WTC11 (cell line): ENCODE results near the gene LRRN3. TPM values are rescaled to one million over a fixed set of nuclear protein-coding genes. Genes with fewer than 3 reads are reported as not detected.

Experiments
- ATAC-seq: fragments of 200-7000 bp; cut with Tn5 transposase; 2 replicates; pipeline ENCODE4 v1.10.0; 2021; ENCODE audit warnings: mild to moderate bottlenecking, moderate library complexity
- CTCF ChIA-PET: fragments of 300-600 bp; sonication (Branson Sonifier 250); formaldehyde crosslinking; loops from one replicate; lab custom pipeline; 2021; ENCODE audit warnings: antibody characterized with exemption; lab: Charles Lee
- POLR2A ChIA-PET: fragments of 350-600 bp; sonication (Branson Sonifier 250); formaldehyde crosslinking; loops from one replicate; lab custom pipeline; 2021; ENCODE audit warnings: antibody characterized with exemption; lab: Charles Lee
- DNase-seq: peaks from one replicate; pipeline ENCODE4 v3.0.0; 2021; ENCODE audit warnings: low spot score
- H3K27ac Mint-ChIP-seq: 2 replicates; pipeline ENCODE4 v1.8.0; 2021; ENCODE audit warnings: mixed read lengths
- H3K27me3 Mint-ChIP-seq: 2 replicates; pipeline ENCODE4 v1.8.0; 2021; ENCODE audit warnings: low read depth, mild to moderate bottlenecking, moderate library complexity, mixed read lengths
- H3K36me3 Mint-ChIP-seq: 2 replicates; pipeline ENCODE4 v1.8.0; 2021; ENCODE audit warnings: mixed read lengths
- H3K4me1 Mint-ChIP-seq: 2 replicates; pipeline ENCODE4 v1.8.0; 2022; ENCODE audit warnings: mixed read lengths
- H3K4me3 Mint-ChIP-seq: 2 replicates; pipeline ENCODE4 v1.8.0; 2021; ENCODE audit warnings: mild to moderate bottlenecking, moderate library complexity, mixed read lengths
- H3K9me3 Mint-ChIP-seq: 2 replicates; pipeline ENCODE4 v1.8.0; 2021; ENCODE audit warnings: mixed read lengths
- AR ChIP-seq: fragments of 250-450 bp; sonication (Bioruptor Pico); IDR thresholded peaks from 2 replicates; pipeline ENCODE4 v1.9.0; 2021; ENCODE audit warnings: mild to moderate bottlenecking
- ATF1 ChIP-seq: sonication (generic); formaldehyde crosslinking; IDR thresholded peaks from 2 replicates; pipeline ENCODE4 v1.8.1; 2023; ENCODE audit warnings: mild to moderate bottlenecking, moderate library complexity, missing genetic modification reagents
- ATF6 ChIP-seq: sonication (generic); formaldehyde crosslinking; IDR thresholded peaks from 2 replicates; pipeline ENCODE4 v1.8.1; 2023; ENCODE audit warnings: mild to moderate bottlenecking, missing genetic modification reagents
- CDX4 ChIP-seq: fragments of 250-450 bp; sonication (Bioruptor Pico); IDR thresholded peaks from 2 replicates; pipeline ENCODE4 v1.9.0; 2021; ENCODE audit warnings: moderate library complexity, mild to moderate bottlenecking, inconsistent platforms, borderline replicate concordance
- ERG ChIP-seq: fragments of 250-450 bp; sonication (Bioruptor Pico); IDR thresholded peaks from 2 replicates; pipeline ENCODE4 v1.8.0; 2021; ENCODE audit warnings: mild to moderate bottlenecking
- ESRRA ChIP-seq: sonication (generic); formaldehyde crosslinking; IDR thresholded peaks from 2 replicates; pipeline ENCODE4 v1.8.1; 2022; ENCODE audit warnings: mild to moderate bottlenecking, missing genetic modification reagents, borderline replicate concordance
- ETV6 ChIP-seq: sonication (generic); formaldehyde crosslinking; IDR thresholded peaks from 2 replicates; pipeline ENCODE4 v1.8.1; 2022; ENCODE audit warnings: mild to moderate bottlenecking, missing genetic modification reagents
- FOXK1 ChIP-seq: sonication (generic); formaldehyde crosslinking; IDR thresholded peaks from 2 replicates; pipeline ENCODE4 v1.8.0; 2022; ENCODE audit warnings: mild to moderate bottlenecking, moderate library complexity, missing genetic modification reagents
- GABPB1 ChIP-seq: sonication (generic); formaldehyde crosslinking; IDR thresholded peaks from 2 replicates; pipeline ENCODE4 v1.8.1; 2023; ENCODE audit warnings: mild to moderate bottlenecking, missing genetic modification reagents
- GTF2I ChIP-seq: fragments of 250-450 bp; sonication (Bioruptor Pico); conservative IDR thresholded peaks from 2 replicates; pipeline ENCODE4 v1.4.0; 2021; ENCODE audit warnings: mild to moderate bottlenecking
- HMGA2 ChIP-seq: fragments of 250-450 bp; sonication (Bioruptor Pico); IDR thresholded peaks from 2 replicates; pipeline ENCODE4 v1.4.0; 2021; ENCODE audit warnings: mild to moderate bottlenecking, moderate library complexity
- IRF1 ChIP-seq: sonication (generic); formaldehyde crosslinking; IDR thresholded peaks from 2 replicates; pipeline ENCODE4 v1.8.0; 2023; ENCODE audit warnings: missing genetic modification reagents
- IRF2 ChIP-seq: sonication (generic); formaldehyde crosslinking; IDR thresholded peaks from 2 replicates; pipeline ENCODE4 v1.8.0; 2022; ENCODE audit warnings: low read depth, missing genetic modification reagents, borderline replicate concordance
- JAZF1 ChIP-seq: fragments of 250-450 bp; sonication (Bioruptor Pico); IDR thresholded peaks from 2 replicates; pipeline ENCODE4 v1.9.0; 2021; ENCODE audit warnings: moderate library complexity, mild to moderate bottlenecking, inconsistent platforms
- JUN ChIP-seq: sonication (generic); formaldehyde crosslinking; IDR thresholded peaks from 2 replicates; pipeline ENCODE4 v1.8.0; 2023; ENCODE audit warnings: mild to moderate bottlenecking, missing genetic modification reagents
- MAX ChIP-seq: sonication (generic); formaldehyde crosslinking; IDR thresholded peaks from 2 replicates; pipeline ENCODE4 v1.8.0; 2022; ENCODE audit warnings: mild to moderate bottlenecking, missing genetic modification reagents
- NFATC4 ChIP-seq: fragments of 250-450 bp; sonication (Bioruptor Pico); IDR thresholded peaks from 2 replicates; pipeline ENCODE4 v1.9.0; 2021; ENCODE audit warnings: mild to moderate bottlenecking
- PRRX2 ChIP-seq: fragments of 250-450 bp; sonication (Bioruptor Pico); IDR thresholded peaks from 2 replicates; pipeline ENCODE4 v1.8.0; 2021; ENCODE audit warnings: mild to moderate bottlenecking
- SMAD3 ChIP-seq: sonication (generic); formaldehyde crosslinking; IDR thresholded peaks from 2 replicates; pipeline ENCODE4 v1.8.0; 2022; ENCODE audit warnings: missing genetic modification reagents, mild to moderate bottlenecking, borderline replicate concordance
- USF2 ChIP-seq: sonication (generic); formaldehyde crosslinking; IDR thresholded peaks from 2 replicates; pipeline ENCODE4 v1.8.1; 2023; ENCODE audit warnings: mild to moderate bottlenecking, missing genetic modification reagents, moderate library complexity
- ZBTB21 ChIP-seq: sonication (generic); formaldehyde crosslinking; IDR thresholded peaks from 2 replicates; pipeline ENCODE4 v1.8.1; 2023; ENCODE audit warnings: mild to moderate bottlenecking, missing genetic modification reagents, borderline replicate concordance
- ZBTB43 ChIP-seq: sonication (generic); formaldehyde crosslinking; IDR thresholded peaks from 2 replicates; pipeline ENCODE4 v1.8.1; 2023; ENCODE audit warnings: mild to moderate bottlenecking, missing genetic modification reagents
- ZNF121 ChIP-seq: sonication (generic); formaldehyde crosslinking; IDR thresholded peaks from 2 replicates; pipeline ENCODE4 v1.8.0; 2023; ENCODE audit warnings: missing genetic modification reagents
- ZNF232 ChIP-seq: sonication (generic); formaldehyde crosslinking; IDR thresholded peaks from 2 replicates; pipeline ENCODE4 v1.8.0; 2022; ENCODE audit warnings: mild to moderate bottlenecking, missing genetic modification reagents
- ZNF416 ChIP-seq: fragments of 250-450 bp; sonication (Bioruptor Pico); IDR thresholded peaks from 2 replicates; pipeline ENCODE4 v1.9.0; 2021; ENCODE audit warnings: mild to moderate bottlenecking, inconsistent platforms
- ZSCAN18 ChIP-seq: fragments of 250-450 bp; sonication (Bioruptor Pico); IDR thresholded peaks from 2 replicates; pipeline ENCODE4 v2.1.2; 2022; ENCODE audit warnings: mild to moderate bottlenecking, moderate library complexity
- total RNA-seq: library from RNA; stranded (reverse); gene quantifications from 3 replicates; pipeline ENCODE4 v1.2.3, GENCODE V29; 2021

LRRN3 gene
- total RNA-seq, 1 experiment from 2014 or later = 0.70 TPM

GRCh38 chr7:111063166-111063565 is 27.8 kb upstream of the LRRN3 start:
- DNase-seq (no peak), ATAC-seq (no peak)
- no peak overlapping the region for H3K27ac Mint-ChIP-seq
- CTCF ChIA-PET = no interaction called here
- TF ChIP-seq NFATC4 (CRISPR knock-in tag) (no peak), IRF1 (CRISPR knock-in tag) (no peak), GTF2I (CRISPR knock-in tag) (no peak), SMAD3 (CRISPR knock-in tag) (no peak), JUN (no peak), AR (no peak), ZNF121 (CRISPR knock-in tag) (no peak), ESRRA (CRISPR knock-in tag) (no peak), ZSCAN18 (CRISPR knock-in tag) (no peak), GABPB1 (CRISPR knock-in tag) (no peak), MAX (CRISPR knock-in tag) (no peak), ETV6 (CRISPR knock-in tag) (no peak), JAZF1 (CRISPR knock-in tag) (no peak), ZBTB43 (CRISPR knock-in tag) (no peak), HMGA2 (CRISPR knock-in tag) (no peak)
- TF ChIP-seq, all 79 proteins: peak for 0
- H3K27me3 Mint-ChIP-seq = no peaks in the 10 kb centered on the region
- POLR2A ChIA-PET = no interaction called here
- peaks cover 50% of the 10 kb centered on the region for H3K9me3 Mint-ChIP-seq
- peaks cover 45% of the 10 kb centered on the region for H3K36me3 Mint-ChIP-seq
- H3K4me3 Mint-ChIP-seq = no peak overlapping the region
- no peaks in the 10 kb centered on the region for H3K4me1 Mint-ChIP-seq

GRCh38 chr7:111067251-111067650 is 23.7 kb upstream of the LRRN3 start:
- Mint-ChIP-seq H3K4me1 (peaks cover 6% of the 10 kb centered on the region), H3K27me3 (no peaks in the 10 kb centered on the region), H3K36me3 (peaks cover 36% of the 10 kb centered on the region), H3K4me3 (no peak overlapping the region), H3K9me3 (peaks cover 35% of the 10 kb centered on the region), H3K27ac (no peak overlapping the region)
- ATAC-seq (no peak), DNase-seq (no peak)
- CTCF ChIA-PET = no interaction called here
- POLR2A ChIA-PET = no interaction called here
- TF ChIP-seq IRF2 (CRISPR knock-in tag) (no peak), ZBTB21 (CRISPR knock-in tag) (no peak), MAX (CRISPR knock-in tag) (no peak), CDX4 (no peak), FOXK1 (CRISPR knock-in tag) (no peak), ERG (no peak), ZNF232 (CRISPR knock-in tag) (no peak), USF2 (CRISPR knock-in tag) (no peak), ZNF416 (CRISPR knock-in tag) (no peak), PRRX2 (CRISPR knock-in tag) (no peak), ATF6 (CRISPR knock-in tag) (no peak), ATF1 (CRISPR knock-in tag) (no peak)
